Activated T-helper 2 cell treated with anti-CD3 and anti-CD28 coated beads, Interferon-gamma antibody, Interleukin-2, Interleukin-4, amounts not matched to agents 10 μg/mL and 5 μg/mL and 100 μg/mL, durations not matched to agents 14 hours and 24 hours and 36 hours (primary cell): ENCODE measurements around the gene ITGB2. TPM values are rescaled to one million over a fixed set of nuclear protein-coding genes. Genes with fewer than 3 reads are reported as not detected.

ENCODE experiments used
- DNase-seq: peaks from one replicate; pipeline ENCODE4 v3.0.0; 2021; ENCODE audit warnings: low spot score
- H3K27ac Mint-ChIP-seq: one replicate; pipeline ENCODE4 v1.8.0; 2021; ENCODE audit warnings: mixed read lengths
- H3K27me3 Mint-ChIP-seq: one replicate; pipeline ENCODE4 v1.8.0; 2021; ENCODE audit warnings: low read depth, mixed read lengths
- H3K36me3 Mint-ChIP-seq: one replicate; pipeline ENCODE4 v1.8.0; 2021; ENCODE audit warnings: low read depth, mixed read lengths
- H3K4me1 Mint-ChIP-seq: one replicate; pipeline ENCODE4 v1.8.0; 2021; ENCODE audit warnings: low read depth, mixed read lengths
- H3K4me3 Mint-ChIP-seq: one replicate; pipeline ENCODE4 v1.8.0; 2021; ENCODE audit warnings: low read depth, mild to moderate bottlenecking, moderate library complexity, mixed read lengths
- H3K9me3 Mint-ChIP-seq: one replicate; pipeline ENCODE4 v1.8.0; 2021; ENCODE audit warnings: mixed read lengths
- intact Hi-C: fragments of 100-400 bp; cut with micrococcal nuclease; formaldehyde crosslinking; loops from one replicate; pipeline ENCODE4 v1.15.1; 2023
- total RNA-seq: library from RNA; stranded (reverse); gene quantifications from 2 replicates; pipeline ENCODE4 v1.2.3, GENCODE V29; 2022

The ITGB2 gene
- total RNA-seq, 1 donor from 2014 or later = 210 TPM

GRCh38 chr21:44959376-44960091 is 38.8 kb upstream of the ITGB2 start:
- H3K27me3 Mint-ChIP-seq = no peaks in the 10 kb centered on the region
- intact Hi-C loops = no loop called here
- no peaks in the 10 kb centered on the region for H3K9me3 Mint-ChIP-seq
- H3K27ac Mint-ChIP-seq = no peak overlapping the region
- no peak for DNase-seq
- peaks cover 53% of the 10 kb centered on the region for H3K36me3 Mint-ChIP-seq
- no peak overlapping the region for H3K4me3 Mint-ChIP-seq
- peaks cover 4% of the 10 kb centered on the region for H3K4me1 Mint-ChIP-seq

- H3K4me3 Mint-ChIP-seq = no peak overlapping the region
Measured at GRCh38 chr21:44958471-44959191, 37.9 kb upstream of the ITGB2 start.

GRCh38 chr21:44957901-44958451 is 37.3 kb upstream of the ITGB2 start:
- peaks cover 1% of the 10 kb centered on the region for H3K4me1 Mint-ChIP-seq
- H3K27ac Mint-ChIP-seq = no peak overlapping the region
- no peaks in the 10 kb centered on the region for H3K9me3 Mint-ChIP-seq
- H3K27me3 Mint-ChIP-seq = no peaks in the 10 kb centered on the region
- H3K4me3 Mint-ChIP-seq = no peak overlapping the region
- H3K36me3 Mint-ChIP-seq = peaks cover 46% of the 10 kb centered on the region
- intact Hi-C loops = no loop called here
- DNase-seq = no peak

More at GRCh38 chr21:44958471-44959191, 37.9 kb upstream of the ITGB2 start:
- H3K27me3 Mint-ChIP-seq = no peaks in the 10 kb centered on the region
- H3K4me1 Mint-ChIP-seq = peaks cover 1% of the 10 kb centered on the region
- H3K27ac Mint-ChIP-seq = no peak overlapping the region
- peaks cover 50% of the 10 kb centered on the region for H3K36me3 Mint-ChIP-seq
- no peaks in the 10 kb centered on the region for H3K9me3 Mint-ChIP-seq
- intact Hi-C loops = no loop called here
- no peak for DNase-seq

- Mint-ChIP-seq H3K36me3 (peaks cover 39% of the 10 kb centered on the region), H3K27me3 (no peaks in the 10 kb centered on the region), H3K27ac (no peak overlapping the region), H3K9me3 (no peaks in the 10 kb centered on the region), H3K4me1 (peaks cover 1% of the 10 kb centered on the region), H3K4me3 (no peak overlapping the region)
- DNase-seq = no peak
- intact Hi-C loops = no loop called here
Measured at GRCh38 chr21:44957047-44957831, 36.5 kb upstream of the ITGB2 start.

GRCh38 chr21:44956356-44957046 is 35.8 kb upstream of the ITGB2 start:
- peaks cover 36% of the 10 kb centered on the region for H3K36me3 Mint-ChIP-seq
- H3K27me3 Mint-ChIP-seq = no peaks in the 10 kb centered on the region
- peaks cover 1% of the 10 kb centered on the region for H3K4me1 Mint-ChIP-seq
- intact Hi-C loops = no loop called here
- no peak overlapping the region for H3K27ac Mint-ChIP-seq
- H3K9me3 Mint-ChIP-seq = no peaks in the 10 kb centered on the region
- H3K4me3 Mint-ChIP-seq = no peak overlapping the region
- DNase-seq = no peak

- Mint-ChIP-seq H3K4me3 (no peak overlapping the region), H3K27ac (no peak overlapping the region), H3K4me1 (peaks cover 1% of the 10 kb centered on the region), H3K9me3 (no peaks in the 10 kb centered on the region), H3K36me3 (peaks cover 36% of the 10 kb centered on the region), H3K27me3 (no peaks in the 10 kb centered on the region)
- intact Hi-C loops = no loop called here
- no peak for DNase-seq
Measured at GRCh38 chr21:44955798-44956175, 35.1 kb upstream of the ITGB2 start.

- no peaks in the 10 kb centered on the region for H3K27me3 Mint-ChIP-seq
- no peak overlapping the region for H3K27ac Mint-ChIP-seq
- peaks cover 1% of the 10 kb centered on the region for H3K4me1 Mint-ChIP-seq
- intact Hi-C loops = no loop called here
- H3K4me3 Mint-ChIP-seq = no peak overlapping the region
- no peaks in the 10 kb centered on the region for H3K9me3 Mint-ChIP-seq
- H3K36me3 Mint-ChIP-seq = peaks cover 31% of the 10 kb centered on the region
- no peak for DNase-seq
Measured at GRCh38 chr21:44955141-44955797, 34.6 kb upstream of the ITGB2 start.

- H3K36me3 Mint-ChIP-seq = peaks cover 34% of the 10 kb centered on the region
Measured at GRCh38 chr21:44954281-44954771, 33.6 kb upstream of the ITGB2 start.

GRCh38 chr21:44953628-44954021 is 32.9 kb upstream of the ITGB2 start:
- peaks cover 31% of the 10 kb centered on the region for H3K36me3 Mint-ChIP-seq
- no peaks in the 10 kb centered on the region for H3K9me3 Mint-ChIP-seq

More at GRCh38 chr21:44954281-44954771, 33.6 kb upstream of the ITGB2 start:
- no peak for DNase-seq
- no peak overlapping the region for H3K4me3 Mint-ChIP-seq
- no peaks in the 10 kb centered on the region for H3K27me3 Mint-ChIP-seq
- no peaks in the 10 kb centered on the region for H3K9me3 Mint-ChIP-seq
- intact Hi-C loops = no loop called here
- H3K4me1 Mint-ChIP-seq = peaks cover 1% of the 10 kb centered on the region
- no peak overlapping the region for H3K27ac Mint-ChIP-seq

GRCh38 chr21:44952929-44953627 is 32.4 kb upstream of the ITGB2 start:
- DNase-seq = no peak
- intact Hi-C loops = no loop called here
- no peaks in the 10 kb centered on the region for H3K9me3 Mint-ChIP-seq
- H3K27ac Mint-ChIP-seq = no peak overlapping the region
- peaks cover 1% of the 10 kb centered on the region for H3K4me1 Mint-ChIP-seq
- peaks cover 31% of the 10 kb centered on the region for H3K36me3 Mint-ChIP-seq
- no peak overlapping the region for H3K4me3 Mint-ChIP-seq
- no peaks in the 10 kb centered on the region for H3K27me3 Mint-ChIP-seq

More at GRCh38 chr21:44953628-44954021, 32.9 kb upstream of the ITGB2 start:
- intact Hi-C loops = no loop called here
- Mint-ChIP-seq H3K4me1 (peaks cover 1% of the 10 kb centered on the region), H3K27ac (no peak overlapping the region), H3K27me3 (no peaks in the 10 kb centered on the region), H3K4me3 (no peak overlapping the region)
- no peak for DNase-seq

- Mint-ChIP-seq H3K27me3 (no peaks in the 10 kb centered on the region), H3K27ac (no peak overlapping the region)
- intact Hi-C loops = no loop called here
Measured at GRCh38 chr21:44952116-44952928, 31.6 kb upstream of the ITGB2 start.

More at GRCh38 chr21:44952116-44952928, 31.6 kb upstream of the ITGB2 start:
- no peak overlapping the region for H3K4me3 Mint-ChIP-seq
- H3K4me1 Mint-ChIP-seq = peaks cover 1% of the 10 kb centered on the region
- no peaks in the 10 kb centered on the region for H3K9me3 Mint-ChIP-seq
- peaks cover 26% of the 10 kb centered on the region for H3K36me3 Mint-ChIP-seq
- DNase-seq = no peak
